Measurements from ENCODE around the gene RBM33.

Gene RBM33

GRCh38 chr7:155751409-155751808 is 106.9 kb downstream of the RBM33 start:
- DNase-seq (ENCODE audit: low spot score) = no peak

GRCh38 chr7:155752756-155753445 is 108.4 kb downstream of the RBM33 start:
- DNase-seq (ENCODE audit: low spot score) = no peak

- DNase-seq (ENCODE audit: low spot score) = no peak
Observed at GRCh38 chr7:155753446-155753965, 109.0 kb downstream of the RBM33 start.

- no peak for DNase-seq (ENCODE audit: low spot score)
Observed at GRCh38 chr7:155754165-155754564, 109.7 kb downstream of the RBM33 start.

GRCh38 chr7:155755026-155755425 is 110.6 kb downstream of the RBM33 start:
- DNase-seq (ENCODE audit: low spot score) = no peak

- DNase-seq (ENCODE audit: low spot score) = no peak
Observed at GRCh38 chr7:155756322-155756721, 111.9 kb downstream of the RBM33 start.

- no peak for DNase-seq (ENCODE audit: low spot score)
Observed at GRCh38 chr7:155758348-155758747, 113.9 kb downstream of the RBM33 start.

GRCh38 chr7:155759740-155760430 is 115.4 kb downstream of the RBM33 start:
- DNase-seq (ENCODE audit: low spot score) = no peak

- DNase-seq (ENCODE audit: low spot score) = no peak
Observed at GRCh38 chr7:155761162-155761561, 116.7 kb downstream of the RBM33 start.

- DNase-seq (ENCODE audit: low spot score) = no peak
Observed at GRCh38 chr7:155762036-155762435, 117.6 kb downstream of the RBM33 start.

- no peak for DNase-seq (ENCODE audit: low spot score)
Observed at GRCh38 chr7:155762655-155763054, 118.2 kb downstream of the RBM33 start.

GRCh38 chr7:155763122-155763521 is 118.7 kb downstream of the RBM33 start:
- DNase-seq (ENCODE audit: low spot score) = no peak

GRCh38 chr7:155763691-155764437 is 119.4 kb downstream of the RBM33 start:
- no peak for DNase-seq (ENCODE audit: low spot score)

- DNase-seq (ENCODE audit: low spot score) = no peak
Observed at GRCh38 chr7:155764438-155764793, 120.0 kb downstream of the RBM33 start.

- DNase-seq (ENCODE audit: low spot score) = no peak
Observed at GRCh38 chr7:155765458-155765857, 121.0 kb downstream of the RBM33 start.

GRCh38 chr7:155766386-155766785 is 121.9 kb downstream of the RBM33 start:
- no peak for DNase-seq (ENCODE audit: low spot score)

GRCh38 chr7:155766966-155767916 is 122.8 kb downstream of the RBM33 start:
- DNase-seq (ENCODE audit: low spot score) = no peak

GRCh38 chr7:155769701-155770100 is 125.2 kb downstream of the RBM33 start:
- peak; percentile 66 for DNase-seq (ENCODE audit: low spot score)

GRCh38 chr7:155770241-155770640 is 125.8 kb downstream of the RBM33 start:
- DNase-seq (ENCODE audit: low spot score) = no peak

GRCh38 chr7:155773531-155773930 is 129.1 kb downstream of the RBM33 start:
- DNase-seq (ENCODE audit: low spot score) = no peak

GRCh38 chr7:155774947-155775346 is 130.5 kb downstream of the RBM33 start:
- no peak for DNase-seq (ENCODE audit: low spot score)

GRCh38 chr7:155775691-155776090 is 131.2 kb downstream of the RBM33 start:
- DNase-seq (ENCODE audit: low spot score) = no peak

Measured in COLO829 (cell line).